Activated naive CD8-positive, alpha-beta T cell treated with anti-CD3 and anti-CD28 coated beads, Interleukin-2, amount 50 U/mL, for 16 hours (primary cell): ENCODE data around the gene SNRPE.
"Not testable (repeated sequence)": the region's sequence is repeated elsewhere in the genome, so short reads cannot be mapped to it uniquely, and the experiment has no call there.

Source experiments
- DNase-seq: peaks from one replicate; pipeline ENCODE4 v3.0.0-alpha.2; 2020; ENCODE audit warnings: low read depth, low spot score

The SNRPE gene

GRCh38 chr1:203861379-203862184 lies at the start of gene SNRPE:
Gene SNRPE (plus strand): TSS chr1:203861599. CDS start chr1:203861660, 61 bp downstream.
- DNase-seq = peak; percentile 89

- DNase-seq = no peak
Measured at GRCh38 chr1:203813581-203814341, 47.6 kb upstream of the SNRPE start.

DNA sequence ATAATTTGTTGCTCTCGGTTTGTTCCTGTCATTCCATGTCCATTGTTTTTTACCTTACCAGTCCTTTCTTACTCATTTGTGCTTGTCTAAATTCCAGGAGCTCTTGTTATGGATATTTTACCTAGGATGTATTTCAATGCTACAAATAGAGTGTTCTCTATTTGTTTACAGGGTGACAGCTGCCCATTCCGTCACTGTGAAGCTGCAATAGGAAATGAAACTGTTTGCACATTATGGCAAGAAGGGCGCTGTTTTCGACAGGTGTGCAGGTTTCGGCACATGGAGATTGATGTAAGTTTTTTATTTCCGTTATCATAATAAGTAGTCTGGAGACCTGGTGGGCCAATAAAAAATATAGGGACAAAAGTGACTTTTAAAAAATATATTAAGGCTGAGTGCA lies 43.0 kb upstream of the SNRPE start:
- DNase-seq = no peak

GRCh38 chr1:203823306-203823705 lies 38.1 kb upstream of the SNRPE start:
- DNase-seq = no peak

DNA sequence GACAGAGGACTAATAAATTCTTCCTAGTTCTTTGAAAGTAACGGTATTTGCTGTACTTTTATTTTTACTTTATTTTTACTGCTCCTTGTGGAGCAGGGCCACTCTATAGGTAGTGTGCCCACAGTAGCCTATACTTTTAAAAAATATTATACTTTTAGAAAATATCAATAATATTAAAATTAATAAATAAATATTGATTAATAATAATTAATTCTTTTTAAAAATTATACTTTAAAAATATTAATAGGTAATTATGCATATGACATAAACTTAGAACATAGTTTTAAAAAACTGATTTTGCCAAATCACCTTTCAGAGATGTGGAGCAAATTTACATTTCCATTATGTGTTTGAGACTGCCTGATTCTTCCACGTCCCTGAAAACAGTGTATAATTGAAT lies 35.2 kb upstream of the SNRPE start:
- no peak for DNase-seq

DNA sequence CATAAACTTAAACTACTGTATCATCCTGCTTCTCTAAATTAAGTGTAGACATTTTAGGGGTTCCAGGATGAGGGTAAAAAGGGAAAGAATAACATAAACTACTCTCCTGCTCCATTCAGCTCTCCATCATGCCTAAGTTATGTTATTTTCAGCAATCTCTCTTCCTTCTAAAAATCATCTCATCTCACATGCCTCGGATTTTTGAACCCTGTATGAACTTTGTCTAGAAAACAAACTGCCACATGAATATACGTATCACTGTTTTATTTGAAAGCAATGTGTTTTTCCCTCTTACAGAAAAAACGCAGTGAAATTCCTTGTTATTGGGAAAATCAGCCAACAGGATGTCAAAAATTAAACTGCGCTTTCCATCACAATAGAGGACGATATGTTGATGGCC lies 33.4 kb upstream of the SNRPE start:
- DNase-seq = no peak

DNA sequence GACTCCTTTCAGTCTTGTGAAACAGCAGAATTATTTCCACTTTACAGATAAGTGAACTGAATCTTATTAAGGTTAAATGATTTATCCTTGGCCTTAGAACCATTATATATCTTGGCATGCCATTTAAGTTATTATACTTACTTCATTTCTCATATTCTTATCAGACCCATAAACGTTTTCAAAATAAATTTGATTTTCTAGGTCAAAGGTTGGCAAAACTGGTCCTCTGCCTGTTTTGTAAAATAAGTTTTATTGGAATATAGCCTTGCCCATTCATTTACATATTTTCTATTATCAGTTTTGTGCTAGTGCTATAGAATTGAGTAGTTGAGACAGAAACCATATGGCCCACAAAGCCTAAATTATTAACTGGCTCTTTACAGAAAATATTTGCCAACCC lies 32.9 kb upstream of the SNRPE start:
- DNase-seq = no peak

DNA sequence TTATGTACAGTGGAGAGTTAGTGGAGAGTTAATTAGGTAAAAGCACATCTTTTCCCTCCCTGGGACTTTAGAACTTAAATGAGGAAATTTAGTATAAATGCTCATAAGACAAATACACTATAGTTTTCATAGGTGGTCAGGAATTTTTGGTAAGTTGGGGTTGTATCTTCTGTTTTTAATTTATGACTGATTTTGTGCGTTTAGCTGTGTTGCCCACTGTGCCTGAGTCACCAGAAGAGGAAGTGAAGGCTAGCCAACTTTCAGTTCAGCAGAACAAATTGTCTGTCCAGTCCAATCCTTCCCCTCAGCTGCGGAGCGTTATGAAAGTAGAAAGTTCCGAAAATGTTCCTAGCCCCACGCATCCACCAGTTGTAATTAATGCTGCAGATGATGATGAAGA lies 32.2 kb upstream of the SNRPE start:
- not testable (repeated sequence) for DNase-seq

GRCh38 chr1:203835476-203835875 lies 25.9 kb upstream of the SNRPE start:
- no peak for DNase-seq

- no peak for DNase-seq
Measured at GRCh38 chr1:203839081-203839480, 22.3 kb upstream of the SNRPE start.

DNA sequence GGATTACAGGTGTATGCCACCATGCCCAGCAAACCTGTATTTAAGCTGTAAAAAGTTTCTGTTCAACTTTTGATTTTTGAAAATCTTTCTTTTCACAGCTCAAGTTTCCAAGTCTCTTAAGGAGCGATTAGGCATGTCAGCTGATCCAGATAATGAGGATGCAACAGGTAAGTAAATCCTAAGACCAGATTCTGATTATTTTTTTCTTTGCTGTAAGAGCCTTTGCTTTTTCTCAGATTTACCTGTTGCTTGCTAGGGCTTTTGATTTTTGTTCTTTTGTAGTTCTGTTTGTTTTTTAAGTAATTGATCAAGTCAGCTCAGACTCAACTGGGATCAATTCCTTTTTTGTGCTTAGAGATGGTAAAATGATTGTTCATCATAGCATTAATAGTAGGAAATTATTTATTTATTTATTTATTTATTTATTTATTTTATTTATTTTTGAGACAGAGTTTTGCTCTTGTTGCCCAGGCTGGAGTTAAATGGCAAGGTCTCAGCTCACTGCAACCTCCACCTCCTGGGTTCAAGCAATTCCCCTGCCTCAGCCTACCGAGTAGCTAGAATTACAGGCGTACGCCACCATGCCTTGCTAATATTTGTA lies 21.1 kb upstream of the SNRPE start:
- no peak for DNase-seq

GRCh38 chr1:203842559-203842876 lies 18.9 kb upstream of the SNRPE start:
- DNase-seq = no peak

GRCh38 chr1:203843435-203843834 lies 18.0 kb upstream of the SNRPE start:
- no peak for DNase-seq

GRCh38 chr1:203853112-203853511 lies 8.3 kb upstream of the SNRPE start:
- not testable (repeated sequence) for DNase-seq

DNA sequence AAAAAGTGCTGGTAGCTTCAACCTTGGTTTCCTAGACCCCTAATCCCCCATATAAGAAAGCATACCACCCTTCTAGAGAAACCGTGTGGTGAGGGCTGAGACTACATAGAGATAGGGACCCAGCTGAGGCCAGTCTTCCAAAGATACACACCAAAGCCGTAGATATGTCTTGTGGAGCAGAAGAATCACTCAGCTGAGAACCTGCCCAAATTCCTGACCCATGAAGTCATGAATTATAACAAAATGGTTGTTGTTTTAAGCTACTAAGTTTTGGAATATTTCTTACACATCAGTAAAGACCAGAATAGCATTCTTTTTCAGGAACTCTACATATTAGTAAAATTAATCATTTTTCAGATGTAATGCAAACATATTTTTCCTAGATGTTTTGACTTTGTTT lies 3.3 kb upstream of the SNRPE start:
- DNase-seq = no peak

- no peak for DNase-seq
Measured at GRCh38 chr1:203858975-203859374, 2.4 kb upstream of the SNRPE start.

GRCh38 chr1:203860396-203861025 lies 888 bp upstream of the SNRPE start:
- DNase-seq = no peak

DNA sequence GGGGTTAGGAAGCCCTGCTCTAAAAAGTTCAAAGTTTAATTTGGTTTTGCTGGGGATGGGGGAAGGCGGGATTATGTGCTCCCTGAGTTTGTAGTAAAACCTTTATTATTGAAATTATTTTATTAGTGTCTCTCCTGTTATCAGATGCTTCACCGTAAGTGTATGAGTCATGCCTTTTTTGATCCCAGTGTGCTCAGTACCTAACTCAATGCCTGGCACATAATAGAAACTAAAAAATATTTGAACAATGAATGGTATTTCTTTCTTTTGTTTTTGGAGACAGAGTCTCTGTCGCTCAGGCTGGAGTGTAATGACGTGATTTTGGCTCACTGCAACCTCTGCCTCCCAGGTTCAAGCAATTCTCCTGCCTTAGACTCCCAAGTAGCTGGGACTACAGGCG lies 6.4 kb downstream of the SNRPE start:
- no peak for DNase-seq

GRCh38 chr1:203870245-203870644 lies 8.8 kb downstream of the SNRPE start:
- no peak for DNase-seq

DNA sequence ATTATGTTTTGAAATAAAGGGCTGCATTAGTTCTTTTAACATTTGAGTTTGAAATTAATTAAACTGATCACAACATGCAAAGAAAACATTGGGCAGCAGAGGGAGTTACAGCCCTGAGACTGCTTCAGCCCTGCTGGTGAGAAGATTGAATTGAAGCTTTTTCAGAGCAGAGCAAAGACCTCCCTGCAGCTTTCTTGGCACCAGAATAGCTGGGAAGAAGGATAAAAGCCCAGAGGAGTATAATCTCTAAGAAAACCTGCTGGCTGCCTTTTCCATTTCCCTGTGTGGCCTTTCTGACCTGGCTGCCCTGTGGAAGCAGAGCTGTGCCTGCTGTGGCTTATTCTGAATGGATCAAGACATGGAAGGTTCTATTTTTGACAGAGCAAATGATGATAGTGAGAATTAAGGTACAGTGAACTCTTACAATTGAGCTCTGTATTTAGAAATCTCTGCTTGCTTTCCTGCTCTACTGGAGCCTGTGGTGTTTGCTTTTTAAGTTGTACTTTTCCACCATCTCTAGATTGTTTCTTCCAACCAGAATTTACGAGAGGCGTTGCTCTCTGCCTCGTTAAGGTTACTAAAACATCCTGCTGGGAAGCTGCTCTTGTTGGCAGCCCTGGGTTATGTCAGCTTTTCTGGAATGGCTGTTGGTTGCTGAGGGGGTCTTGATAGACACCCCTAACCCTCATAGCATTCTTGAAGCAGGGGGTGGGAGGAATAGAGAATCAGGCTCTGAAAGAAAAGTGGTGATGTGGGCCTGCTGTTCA lies 9.9 kb downstream of the SNRPE start:
- no peak for DNase-seq

DNA sequence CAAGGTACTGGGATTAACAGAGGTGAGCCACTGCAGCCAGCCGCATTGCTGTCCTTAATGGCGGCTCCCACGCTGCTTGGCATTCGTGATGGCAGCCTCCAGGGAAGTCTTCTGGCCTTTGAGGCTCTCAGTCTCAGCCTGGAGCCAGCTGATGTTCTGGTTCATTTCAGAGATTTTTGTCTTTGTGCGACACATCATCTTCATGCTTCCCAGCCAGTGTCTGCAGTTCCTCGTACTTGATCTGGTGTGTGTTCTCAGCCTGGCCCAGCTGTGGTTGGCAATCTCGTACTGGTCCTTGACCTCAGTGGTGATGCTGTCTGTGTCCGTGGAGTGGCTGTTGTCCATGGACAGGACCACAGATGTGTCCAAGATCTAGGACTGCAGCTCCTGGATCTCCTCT lies 11.7 kb downstream of the SNRPE start:
- DNase-seq = no peak

DNA sequence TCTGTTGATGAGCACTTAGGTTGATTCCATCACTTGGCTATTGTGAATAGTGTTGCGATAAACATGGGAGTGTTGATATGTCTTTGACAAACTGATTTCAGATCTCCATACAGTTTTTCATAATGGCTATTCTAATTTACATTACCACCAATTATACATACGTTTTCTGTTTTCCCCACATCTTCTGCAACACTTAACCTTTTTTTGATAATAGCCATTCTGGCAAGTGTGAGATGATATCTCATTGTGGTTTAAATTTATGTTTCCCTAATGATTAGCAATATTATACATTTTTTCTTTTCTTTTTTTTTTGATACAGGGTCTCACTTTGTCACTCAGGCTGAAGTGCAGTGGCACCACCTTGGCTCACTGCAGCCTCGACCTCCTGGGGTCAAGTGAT lies 17.0 kb downstream of the SNRPE start:
- no peak for DNase-seq
